Measurements from ENCODE around the gene CIT.

CIT gene

DNA sequence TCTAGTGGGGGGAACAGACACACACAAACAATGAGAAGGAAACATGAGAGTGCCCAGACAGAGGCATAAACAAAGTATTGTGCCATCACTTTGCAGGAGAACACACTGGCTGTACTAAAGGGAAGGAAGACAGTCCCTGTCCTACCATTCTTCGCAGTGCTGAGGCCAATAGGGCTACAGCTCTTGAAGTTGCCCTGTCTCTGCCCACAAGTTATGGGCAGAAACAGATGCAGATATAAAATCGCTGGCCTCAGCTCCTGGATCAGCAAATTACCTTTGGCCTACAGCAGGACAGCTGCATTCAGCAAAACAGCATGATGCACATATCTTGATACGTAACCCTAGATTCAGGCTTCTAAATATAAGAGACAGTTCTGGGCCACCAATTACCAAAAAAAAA is 232.2 kb downstream of the CIT start:
- Histone ChIP-seq H3K36me3 (no peaks in the 10 kb centered on the region), H3K9me3 (no peaks in the 10 kb centered on the region), H3K27me3 (no peaks in the 10 kb centered on the region; the same call in 1 of the 2 replicates), H3K4me1 (no peaks in the 10 kb centered on the region), H3K4me3 (ENCODE audit: low read depth, low read length) (no peak overlapping the region)
- TF ChIP-seq, protein P1, sequence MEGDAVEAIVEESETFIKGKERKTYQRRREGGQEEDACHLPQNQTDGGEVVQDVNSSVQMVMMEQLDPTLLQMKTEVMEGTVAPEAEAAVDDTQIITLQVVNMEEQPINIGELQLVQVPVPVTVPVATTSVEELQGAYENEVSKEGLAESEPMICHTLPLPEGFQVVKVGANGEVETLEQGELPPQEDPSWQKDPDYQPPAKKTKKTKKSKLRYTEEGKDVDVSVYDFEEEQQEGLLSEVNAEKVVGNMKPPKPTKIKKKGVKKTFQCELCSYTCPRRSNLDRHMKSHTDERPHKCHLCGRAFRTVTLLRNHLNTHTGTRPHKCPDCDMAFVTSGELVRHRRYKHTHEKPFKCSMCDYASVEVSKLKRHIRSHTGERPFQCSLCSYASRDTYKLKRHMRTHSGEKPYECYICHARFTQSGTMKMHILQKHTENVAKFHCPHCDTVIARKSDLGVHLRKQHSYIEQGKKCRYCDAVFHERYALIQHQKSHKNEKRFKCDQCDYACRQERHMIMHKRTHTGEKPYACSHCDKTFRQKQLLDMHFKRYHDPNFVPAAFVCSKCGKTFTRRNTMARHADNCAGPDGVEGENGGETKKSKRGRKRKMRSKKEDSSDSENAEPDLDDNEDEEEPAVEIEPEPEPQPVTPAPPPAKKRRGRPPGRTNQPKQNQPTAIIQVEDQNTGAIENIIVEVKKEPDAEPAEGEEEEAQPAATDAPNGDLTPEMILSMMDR (IDR thresholded peaks at IDR 0.05; ENCODE audit: low read depth, low read length) = no peak
- DNase-seq = no peak

DNA sequence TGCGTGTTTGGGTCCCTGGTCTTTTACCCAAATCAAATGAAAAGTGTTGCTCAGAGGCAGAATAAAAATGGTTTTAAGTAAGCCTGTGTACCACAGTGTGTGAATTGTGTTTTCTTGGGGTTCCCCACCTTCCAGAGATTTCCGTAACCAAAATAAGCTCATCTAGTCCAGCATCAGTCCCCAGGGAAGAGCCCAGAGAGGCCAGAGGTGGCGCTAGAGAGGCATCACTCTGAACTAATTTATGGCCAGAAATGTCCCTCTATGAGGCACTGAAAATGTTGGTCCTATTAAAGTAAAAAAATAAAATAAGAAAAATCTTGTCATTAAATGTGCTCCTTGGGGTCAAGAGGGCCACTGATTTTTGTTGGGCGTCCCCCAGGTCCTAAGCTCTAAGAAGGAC is 234.1 kb downstream of the CIT start:
- DNase-seq = peak; percentile 18
- H3K4me3 ChIP-seq (ENCODE audit: low read depth, low read length) = no peak overlapping the region
- no peaks in the 10 kb centered on the region for H3K36me3 ChIP-seq
- no peaks in the 10 kb centered on the region for H3K4me1 ChIP-seq
- TF ChIP-seq, protein P1 (IDR thresholded peaks at IDR 0.05; ENCODE audit: low read depth, low read length) = peak; percentile 60
- H3K27me3 ChIP-seq = no peaks in the 10 kb centered on the region; the same call in 1 of the 2 replicates
- no peaks in the 10 kb centered on the region for H3K9me3 ChIP-seq
